ENCODE measurements around the gene PRSS8.

PRSS8 gene

GRCh38 chr16:31136287-31136662 is 748 bp upstream of the PRSS8 start:
- no peak for DNase-seq (ENCODE audit: low read depth)
- H3K4me3 ChIP-seq (ENCODE audit: low read depth, low read length), result no peak overlapping the region
- in situ Hi-C loops (cut with HindIII; ENCODE audit: low sequenced_read_pairs), result no loop called here
- TF ChIP-seq, protein P1, sequence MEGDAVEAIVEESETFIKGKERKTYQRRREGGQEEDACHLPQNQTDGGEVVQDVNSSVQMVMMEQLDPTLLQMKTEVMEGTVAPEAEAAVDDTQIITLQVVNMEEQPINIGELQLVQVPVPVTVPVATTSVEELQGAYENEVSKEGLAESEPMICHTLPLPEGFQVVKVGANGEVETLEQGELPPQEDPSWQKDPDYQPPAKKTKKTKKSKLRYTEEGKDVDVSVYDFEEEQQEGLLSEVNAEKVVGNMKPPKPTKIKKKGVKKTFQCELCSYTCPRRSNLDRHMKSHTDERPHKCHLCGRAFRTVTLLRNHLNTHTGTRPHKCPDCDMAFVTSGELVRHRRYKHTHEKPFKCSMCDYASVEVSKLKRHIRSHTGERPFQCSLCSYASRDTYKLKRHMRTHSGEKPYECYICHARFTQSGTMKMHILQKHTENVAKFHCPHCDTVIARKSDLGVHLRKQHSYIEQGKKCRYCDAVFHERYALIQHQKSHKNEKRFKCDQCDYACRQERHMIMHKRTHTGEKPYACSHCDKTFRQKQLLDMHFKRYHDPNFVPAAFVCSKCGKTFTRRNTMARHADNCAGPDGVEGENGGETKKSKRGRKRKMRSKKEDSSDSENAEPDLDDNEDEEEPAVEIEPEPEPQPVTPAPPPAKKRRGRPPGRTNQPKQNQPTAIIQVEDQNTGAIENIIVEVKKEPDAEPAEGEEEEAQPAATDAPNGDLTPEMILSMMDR (IDR thresholded peaks at IDR 0.05; ENCODE audit: low read depth, low read length, missing control alignments), result no peak

DNA sequence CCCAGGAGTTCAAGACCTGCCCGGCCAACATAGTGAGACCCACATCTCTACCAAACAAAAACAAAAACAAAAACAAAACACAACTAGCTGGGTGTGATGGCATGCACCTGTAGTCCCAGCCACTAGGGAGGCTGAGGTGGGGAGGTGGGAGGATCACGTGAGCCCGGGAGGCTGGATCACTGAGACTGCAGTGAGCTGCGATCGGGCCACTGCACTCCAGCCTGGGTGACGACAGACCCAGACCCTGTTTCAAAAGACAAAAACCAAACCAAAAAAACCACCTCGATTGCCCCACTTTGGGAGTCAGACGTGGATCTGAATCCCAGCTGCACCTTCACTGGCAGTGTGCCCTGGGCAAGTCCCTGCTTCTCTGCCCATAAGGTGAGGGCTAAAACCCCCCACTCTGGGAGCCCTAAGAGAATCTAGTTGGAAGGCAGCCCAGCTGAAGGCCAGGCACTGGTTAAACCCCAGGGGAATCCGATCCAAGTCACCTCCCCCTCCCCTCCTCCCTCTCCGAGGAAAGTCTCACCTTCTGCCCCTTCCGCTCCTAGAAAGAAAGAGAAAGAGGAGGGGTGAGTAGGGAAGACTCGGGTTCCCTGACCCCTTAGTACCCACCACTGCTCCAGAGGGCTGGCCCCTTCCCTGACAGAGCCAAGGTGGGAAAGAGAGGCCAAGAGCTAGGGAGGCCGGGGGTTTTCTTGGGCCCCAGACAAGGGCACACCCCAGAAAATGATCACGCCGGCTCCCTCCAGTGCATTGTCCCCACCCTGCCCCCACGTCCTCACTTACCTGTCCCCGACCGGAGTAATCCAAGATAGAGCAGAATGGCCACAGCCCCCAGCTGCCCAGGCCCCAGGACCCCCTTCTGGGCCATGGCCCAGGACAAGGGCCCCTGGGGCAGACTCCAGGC is 647 bp downstream of the PRSS8 start:
- DNase-seq (ENCODE audit: low read depth), result no peak
- no peak overlapping the region for H3K4me3 ChIP-seq (ENCODE audit: low read depth, low read length)
- TF ChIP-seq, protein P1 (IDR thresholded peaks at IDR 0.05; ENCODE audit: low read depth, low read length, missing control alignments), result no peak
- in situ Hi-C loops (cut with HindIII; ENCODE audit: low sequenced_read_pairs), result no loop called here

DNA sequence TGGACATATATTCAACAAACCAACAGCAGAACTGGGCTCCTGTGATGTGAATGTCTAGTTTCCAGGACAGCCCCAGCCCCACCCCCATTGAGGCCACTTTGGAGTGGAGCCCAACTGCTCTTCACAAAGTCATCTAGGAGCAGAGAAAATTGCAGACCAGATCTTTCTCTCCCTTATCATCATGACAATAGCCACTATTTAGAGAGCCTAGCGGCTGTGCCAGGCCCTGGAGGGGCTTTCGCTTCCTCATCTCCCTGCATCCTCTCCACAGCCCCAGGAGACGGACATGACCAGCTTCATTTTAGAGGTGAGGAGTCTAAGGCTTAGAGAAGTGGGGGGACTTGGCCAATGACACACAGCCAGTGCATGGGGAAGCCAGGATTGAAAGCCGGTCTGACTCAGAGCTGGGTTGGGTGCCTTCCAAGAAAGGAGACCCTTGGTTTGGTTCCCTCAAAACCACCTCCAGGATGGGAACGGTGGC is 1.4 kb downstream of the PRSS8 start:
- no peak for DNase-seq (ENCODE audit: low read depth)
- in situ Hi-C loops (cut with HindIII; ENCODE audit: low sequenced_read_pairs), result no loop called here
- TF ChIP-seq, protein P1 (IDR thresholded peaks at IDR 0.05; ENCODE audit: low read depth, low read length, missing control alignments), result no peak
- no peak overlapping the region for H3K4me3 ChIP-seq (ENCODE audit: low read depth, low read length)

DNA sequence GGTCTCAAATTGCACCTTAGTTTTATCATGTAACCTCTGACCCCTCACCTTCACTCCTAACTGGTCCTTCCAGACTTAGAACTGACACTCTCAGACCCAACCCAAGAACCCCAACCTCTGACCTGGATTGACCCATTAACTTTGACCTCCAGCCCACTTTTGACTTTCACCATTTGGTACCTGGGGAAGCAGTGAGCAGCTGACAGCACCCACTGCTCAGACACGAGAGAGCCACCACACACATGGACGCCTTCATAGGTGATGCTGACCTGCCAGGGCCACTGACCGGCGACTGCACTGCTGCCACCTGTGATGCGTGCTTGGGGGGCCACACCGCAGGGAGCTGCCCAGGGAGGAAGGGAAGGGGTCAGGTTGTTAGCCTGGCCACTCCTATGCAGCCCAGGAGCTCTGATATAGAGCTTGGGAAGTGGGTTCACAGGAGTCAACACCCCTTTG is 2.5 kb downstream of the PRSS8 start:
- in situ Hi-C loops (cut with HindIII; ENCODE audit: low sequenced_read_pairs), result no loop called here
- no peak overlapping the region for H3K4me3 ChIP-seq (ENCODE audit: low read depth, low read length)
- TF ChIP-seq, protein P1 (IDR thresholded peaks at IDR 0.05; ENCODE audit: low read depth, low read length, missing control alignments), result no peak
- no peak for DNase-seq (ENCODE audit: low read depth)

GRCh38 chr16:31132303-31132979 is 3.1 kb downstream of the PRSS8 start:
- TF ChIP-seq, protein P1 (IDR thresholded peaks at IDR 0.05; ENCODE audit: low read depth, low read length, missing control alignments), result no peak

DNA sequence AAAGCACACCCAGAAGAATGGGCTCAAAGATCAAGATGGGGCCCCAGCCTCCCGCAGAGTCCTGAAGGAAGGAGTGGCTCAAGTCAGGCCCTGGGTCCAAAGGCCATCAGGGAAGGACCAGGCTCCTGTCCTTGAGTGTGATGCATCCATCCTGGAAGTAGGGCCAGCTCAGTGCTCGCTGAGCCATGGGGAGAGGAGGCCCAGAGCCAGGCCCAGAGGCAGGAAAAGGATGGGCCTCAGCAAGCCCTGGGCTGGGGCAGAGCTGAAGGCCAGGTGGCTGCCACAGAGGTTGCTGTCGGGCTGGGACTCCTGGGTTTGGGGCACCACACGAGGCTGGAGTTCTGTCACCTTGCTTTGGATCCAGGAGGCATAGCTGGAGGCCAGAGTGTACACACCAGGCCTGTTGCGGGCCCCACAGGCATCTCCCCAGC is 3.7 kb downstream of the PRSS8 start:
- in situ Hi-C loops (cut with HindIII; ENCODE audit: low sequenced_read_pairs), result no loop called here
- TF ChIP-seq, protein P1 (IDR thresholded peaks at IDR 0.05; ENCODE audit: low read depth, low read length, missing control alignments), result no peak
- DNase-seq (ENCODE audit: low read depth), result no peak
- no peak overlapping the region for H3K4me3 ChIP-seq (ENCODE audit: low read depth, low read length)

More at GRCh38 chr16:31132303-31132979, 3.1 kb downstream of the PRSS8 start:
- in situ Hi-C loops (cut with HindIII; ENCODE audit: low sequenced_read_pairs), result no loop called here
- DNase-seq (ENCODE audit: low read depth), result no peak
- no peak overlapping the region for H3K4me3 ChIP-seq (ENCODE audit: low read depth, low read length)

Data from astrocyte of the cerebellum (primary cell).